Fibroblast of upper back skin (primary cell): ENCODE data around the gene ITPR2.

Experiments used
- DNase-seq: peaks from one replicate; pipeline ENCODE4 v3.0.0-alpha.2; 2013

The ITPR2 gene

GRCh38 chr12:26754148-26754547 is 78.8 kb downstream of the ITPR2 start:
- DNase-seq: no peak

DNA sequence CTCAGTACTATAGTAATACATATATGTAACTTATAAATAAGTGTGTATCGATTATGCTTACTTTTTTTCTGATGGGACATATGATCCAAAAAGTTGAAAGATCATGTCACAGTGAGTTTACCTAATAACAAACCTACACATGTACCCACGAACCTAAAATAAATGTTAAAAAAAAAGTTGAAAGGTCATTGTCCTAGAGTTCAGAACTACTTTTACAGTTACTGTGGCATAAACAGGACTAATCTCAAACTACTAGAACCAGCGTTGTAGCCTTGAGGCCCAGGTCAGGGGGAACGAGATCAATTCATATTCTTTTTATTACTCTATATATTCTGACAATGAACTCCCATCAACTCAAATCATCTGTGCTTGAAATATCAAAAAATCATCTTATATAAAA is 81.8 kb downstream of the ITPR2 start:
- no peak for DNase-seq

- DNase-seq: no peak
Measured at GRCh38 chr12:26750531-26751175, 82.3 kb downstream of the ITPR2 start.

DNA sequence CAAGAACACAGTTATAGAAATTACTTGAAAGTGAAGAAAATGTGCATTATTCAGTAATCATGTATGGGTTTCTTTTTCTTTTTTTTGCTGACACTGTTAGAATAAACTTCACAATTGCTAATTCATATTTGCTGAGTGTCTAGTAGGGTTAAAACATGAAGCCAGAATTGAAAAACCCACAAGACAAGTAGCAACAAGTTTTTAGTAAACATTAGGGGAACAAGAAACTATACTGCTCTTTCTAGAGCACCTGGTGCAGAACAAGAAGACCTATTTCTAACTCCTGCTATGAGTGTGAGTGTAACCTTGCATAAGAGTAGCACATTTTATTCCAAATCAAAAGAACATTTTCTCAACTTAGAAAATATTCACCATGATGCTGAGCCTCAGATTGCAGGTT is 83.2 kb downstream of the ITPR2 start:
- no peak for DNase-seq

DNA sequence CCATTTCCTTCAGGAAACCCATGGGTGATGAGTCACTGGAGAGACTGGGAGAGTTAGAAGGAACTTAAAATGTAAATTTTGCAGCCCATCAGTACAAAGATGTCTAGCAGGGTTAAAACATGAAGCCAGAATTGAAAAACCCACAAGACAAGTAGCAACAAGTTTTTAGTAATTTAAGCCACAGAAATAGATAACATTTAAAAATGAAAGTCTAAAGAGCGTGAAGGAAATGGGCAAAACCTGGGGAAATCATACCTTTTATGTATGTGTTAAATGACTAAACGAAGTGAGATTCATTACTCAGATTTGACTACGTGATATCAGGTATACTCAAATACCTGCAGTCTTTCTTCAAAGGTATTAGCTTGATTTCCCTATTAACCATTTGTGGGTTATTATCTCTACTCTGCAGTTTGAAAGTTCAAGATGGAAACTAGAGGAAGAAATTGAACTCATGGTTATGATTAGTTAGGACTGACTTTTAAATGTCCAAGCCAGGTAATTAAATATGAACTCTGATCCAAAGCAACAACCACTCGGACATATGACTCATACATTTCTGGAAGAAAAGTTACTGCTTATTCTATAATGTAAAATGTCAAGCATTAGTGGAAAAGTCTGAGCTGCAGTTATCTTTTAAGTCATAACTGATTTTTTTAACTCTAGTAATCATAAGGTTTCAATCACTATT is 84.1 kb downstream of the ITPR2 start:
- peak; percentile 80 for DNase-seq

DNA sequence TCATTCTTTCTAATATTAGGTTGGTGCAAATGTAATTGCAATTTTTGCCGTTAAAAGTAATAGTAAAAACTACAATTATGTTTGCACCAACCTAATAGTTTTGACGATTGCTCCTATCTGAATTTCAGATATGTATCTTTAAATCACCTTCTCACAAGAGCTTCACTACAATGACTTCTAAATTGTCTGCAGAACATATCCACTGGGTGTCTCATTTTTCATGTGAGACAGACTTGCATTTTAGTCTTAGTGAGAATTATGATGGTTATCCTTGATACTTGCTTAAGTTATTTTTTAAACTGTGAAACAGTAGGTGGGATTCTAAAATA is 84.6 kb downstream of the ITPR2 start:
- no peak for DNase-seq

- DNase-seq: peak; percentile 83
Measured at GRCh38 chr12:26746121-26746714, 86.8 kb downstream of the ITPR2 start.

DNA sequence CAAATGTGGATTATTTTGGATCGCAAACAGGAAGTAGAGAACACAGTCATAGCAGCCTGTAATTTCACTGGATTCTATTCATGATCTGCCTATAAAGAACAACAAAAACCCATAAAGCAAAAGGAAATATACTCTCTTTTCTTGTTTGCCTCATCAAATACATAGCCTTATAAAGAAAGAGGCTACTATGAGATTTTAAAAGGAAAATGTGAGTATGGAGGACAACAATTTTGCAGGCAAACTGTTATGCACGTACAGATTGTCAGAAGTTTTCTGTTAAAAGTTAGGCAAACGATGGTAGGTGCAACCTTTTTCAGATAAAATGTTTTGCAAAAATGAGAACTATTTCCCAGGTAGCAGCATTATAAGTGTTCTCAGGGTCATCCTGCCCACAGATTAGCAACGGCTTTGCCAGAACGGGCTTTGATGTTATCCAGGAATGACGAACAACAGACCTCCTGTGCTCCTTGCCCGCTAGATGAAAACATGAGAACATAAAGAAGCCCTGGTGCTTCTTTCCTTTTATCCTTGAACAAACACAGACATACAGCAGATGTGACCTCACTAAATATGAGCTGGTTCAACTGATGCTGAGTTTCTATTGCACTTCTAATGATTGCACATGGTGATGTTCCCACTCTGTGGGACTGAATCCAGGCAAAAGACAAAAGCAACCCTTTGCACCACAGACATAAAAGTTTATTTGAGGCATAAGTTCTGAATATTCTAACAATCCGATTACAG is 88.1 kb downstream of the ITPR2 start:
- peak; percentile 40 for DNase-seq

DNA sequence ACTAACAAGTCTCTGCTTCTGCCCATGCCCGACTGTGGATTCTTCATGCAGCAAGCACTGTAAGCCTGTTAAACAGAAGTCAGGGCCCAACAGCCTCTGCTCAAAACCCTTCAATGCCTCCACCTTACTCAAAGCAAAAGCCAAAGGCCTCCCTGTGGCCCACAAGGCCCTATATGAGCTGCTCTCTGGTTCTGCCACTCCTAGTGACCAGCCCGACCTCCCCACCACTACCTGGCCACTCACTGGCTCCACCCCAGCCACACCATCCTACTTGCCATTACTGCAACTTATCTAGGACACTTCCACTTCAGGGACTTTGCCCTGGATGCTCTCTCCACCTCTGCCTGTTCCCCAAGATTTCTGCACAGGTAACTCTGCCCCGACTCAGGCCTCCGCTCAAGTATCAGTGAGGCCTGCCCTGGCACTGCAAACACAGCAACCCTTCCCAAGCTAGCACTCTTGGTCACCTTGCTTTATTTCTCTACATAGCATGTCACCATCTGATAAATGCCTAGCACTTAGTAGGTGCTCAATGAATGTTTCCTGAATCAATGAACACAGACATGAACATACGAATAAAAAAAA is 88.9 kb downstream of the ITPR2 start:
- DNase-seq: no peak

GRCh38 chr12:26741584-26742227 is 91.3 kb downstream of the ITPR2 start:
- no peak for DNase-seq

DNA sequence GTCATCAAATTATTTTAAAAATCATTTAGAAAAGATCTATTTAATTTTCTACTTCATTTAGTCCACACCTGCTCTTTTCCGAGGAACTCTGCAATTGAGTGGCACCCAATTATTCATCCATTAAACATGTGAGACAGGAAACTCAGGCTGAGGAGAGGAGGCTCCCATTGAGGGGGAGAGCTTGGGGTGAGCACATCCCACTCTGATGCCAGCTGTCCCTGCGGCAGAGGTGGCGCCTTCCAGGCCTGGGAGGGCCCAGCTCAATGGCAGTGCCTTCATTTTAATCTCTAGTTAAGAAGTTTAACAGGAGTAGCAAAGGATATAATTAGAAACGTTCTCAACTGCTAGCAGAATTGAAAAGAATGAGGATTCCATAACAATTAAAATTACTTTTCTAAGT is 92.0 kb downstream of the ITPR2 start:
- no peak for DNase-seq

- DNase-seq: no peak
Measured at GRCh38 chr12:26740348-26740747, 92.6 kb downstream of the ITPR2 start.

- no peak for DNase-seq
Measured at GRCh38 chr12:26737487-26738030, 95.4 kb downstream of the ITPR2 start.

DNA sequence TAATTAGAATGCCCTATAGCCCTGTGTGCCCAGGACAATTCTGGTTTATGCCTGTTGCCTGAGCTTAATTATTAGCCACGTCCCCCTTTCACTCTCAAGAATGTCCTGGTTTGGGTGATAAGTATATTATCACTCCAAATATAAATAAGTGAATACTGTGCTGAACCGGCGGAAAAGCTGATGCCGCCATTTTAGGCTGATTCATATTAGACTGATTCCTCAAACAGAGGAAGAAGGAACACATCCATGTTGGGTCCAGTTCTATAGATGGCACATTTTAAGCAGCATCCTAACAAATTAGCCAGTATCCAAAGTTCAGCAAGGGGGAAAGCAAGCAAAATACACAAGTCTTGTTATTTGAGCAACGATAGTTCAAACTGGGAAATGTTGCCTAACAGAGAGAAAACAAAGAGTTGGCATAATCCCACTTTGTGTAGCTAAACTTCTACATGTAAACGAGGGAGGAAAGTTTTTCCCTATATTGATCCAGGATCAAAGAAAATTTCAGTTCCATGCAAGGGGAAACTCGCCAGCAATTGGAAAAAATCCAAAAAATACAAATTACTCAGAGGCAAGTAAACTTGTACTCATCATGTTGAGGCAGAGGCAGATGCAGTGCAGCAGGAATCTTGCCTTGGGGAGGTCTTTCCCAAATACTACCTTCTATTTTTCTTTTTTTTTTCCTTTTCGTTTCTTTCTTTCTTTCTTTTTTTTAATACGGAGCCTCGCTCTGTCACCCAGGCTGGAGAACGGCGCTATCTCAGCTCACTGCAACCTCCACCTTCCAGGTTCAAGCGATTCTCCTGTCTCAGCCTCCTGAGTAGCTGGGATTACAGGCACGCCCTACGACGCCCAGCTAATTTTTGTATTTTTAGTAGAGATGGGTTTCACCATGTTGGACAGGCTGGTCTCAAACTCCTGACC is 96.2 kb downstream of the ITPR2 start:
- DNase-seq: peak; percentile 40

DNA sequence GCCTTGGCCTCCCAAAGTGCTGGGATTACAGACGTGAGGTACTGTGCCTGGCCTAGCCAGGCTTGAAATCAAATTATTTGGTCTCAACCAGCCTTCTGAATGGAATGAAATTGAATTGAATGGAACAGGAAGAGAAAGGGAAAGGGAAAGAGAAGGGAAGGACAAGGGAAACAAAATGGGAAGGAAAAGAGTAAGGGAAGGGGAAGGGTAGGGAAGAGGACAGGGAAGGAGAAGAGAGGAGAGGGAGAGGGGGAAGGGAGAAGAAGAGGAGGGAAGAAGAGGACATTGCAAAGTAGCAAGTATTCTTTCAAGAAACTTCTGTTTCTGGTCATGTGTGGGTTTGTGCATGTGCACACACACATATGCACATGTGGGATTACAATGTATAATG is 97.8 kb downstream of the ITPR2 start:
- no peak for DNase-seq

GRCh38 chr12:26734510-26735248 is 98.3 kb downstream of the ITPR2 start:
- DNase-seq: no peak

DNA sequence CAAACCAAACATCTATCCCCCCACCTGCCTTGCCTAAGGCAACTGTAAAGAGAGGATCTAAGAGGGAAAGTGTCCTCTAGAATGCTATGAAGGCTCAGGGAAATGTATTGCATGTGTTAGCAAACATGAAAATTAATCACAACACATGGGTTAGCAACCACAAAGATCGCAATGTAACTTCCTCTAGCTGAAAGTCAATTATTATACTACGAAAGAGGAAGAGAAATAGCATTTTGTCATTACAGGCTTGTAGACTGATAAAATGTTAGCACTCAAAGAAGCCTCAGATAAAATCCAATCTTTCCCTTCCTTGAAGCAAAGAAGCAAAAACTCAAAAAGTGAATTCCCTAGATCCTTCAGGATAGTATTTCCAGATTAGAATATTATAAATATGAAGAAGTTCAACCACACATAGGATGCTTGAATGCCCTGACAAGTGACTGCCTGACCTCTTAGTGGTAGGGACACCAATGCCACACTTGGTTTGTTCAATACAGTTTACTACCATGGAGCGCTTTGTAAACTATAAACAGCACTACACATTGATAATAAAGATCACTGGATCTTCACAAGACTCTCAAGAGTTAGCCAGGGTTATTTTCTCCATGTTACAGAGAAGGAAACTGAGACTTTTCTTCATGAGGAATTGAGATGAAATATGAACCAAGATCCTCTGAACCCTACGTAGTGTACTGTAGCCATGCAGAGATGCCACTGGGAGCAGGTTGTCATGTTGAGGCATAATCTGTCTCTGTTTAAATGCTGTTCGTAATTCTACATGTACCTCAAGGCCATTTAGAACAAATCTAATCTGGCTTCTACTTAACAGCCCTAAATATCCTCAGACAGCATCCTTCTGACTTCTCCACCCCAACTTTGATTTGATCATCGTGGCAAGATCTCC is 100.7 kb downstream of the ITPR2 start:
- DNase-seq: no peak

DNA sequence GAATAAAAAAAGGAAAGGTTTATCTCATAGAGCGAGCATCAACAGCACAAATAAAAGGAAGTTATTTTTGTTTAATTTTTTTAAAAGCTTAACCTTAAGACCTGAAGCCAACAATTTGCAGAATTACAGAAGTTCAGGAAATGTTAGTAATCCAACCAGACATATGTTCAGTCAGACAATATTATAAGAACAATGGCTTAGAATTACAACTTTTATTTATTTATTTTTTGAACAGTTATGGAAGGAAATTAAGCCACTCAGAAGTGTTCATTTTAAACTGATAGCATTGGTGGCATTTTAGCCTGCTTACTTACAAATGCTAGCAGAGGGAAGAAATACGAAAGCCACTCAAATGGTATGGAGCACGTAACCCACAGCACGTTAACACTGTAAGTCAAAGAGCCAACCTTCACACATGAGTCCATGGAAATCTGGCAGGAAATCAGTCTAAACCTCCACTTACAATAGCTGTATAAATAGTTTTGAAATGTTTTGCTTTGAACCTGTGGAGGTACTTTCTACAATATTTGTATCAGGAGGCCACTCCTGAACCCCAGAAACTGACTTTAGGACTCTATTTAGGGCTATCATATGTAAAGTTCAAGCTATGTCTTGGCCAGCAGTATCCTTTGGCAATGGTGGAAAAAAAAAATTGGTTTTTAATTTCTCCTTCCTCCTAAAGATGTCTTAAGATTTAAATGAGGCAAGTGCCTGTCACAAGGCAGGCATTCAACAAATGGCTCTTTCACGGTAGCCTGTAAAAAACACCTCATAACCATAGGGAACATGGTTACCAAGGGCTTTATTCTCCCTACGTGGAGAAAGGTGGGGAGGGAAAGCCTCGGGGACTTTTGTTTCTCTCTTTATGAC is 102.3 kb downstream of the ITPR2 start:
- DNase-seq: no peak
